Uterus (tissue), 4 donors: ENCODE data around the gene XRCC4. TPM values are rescaled to one million over a fixed set of nuclear protein-coding genes. Genes with fewer than 3 reads are reported as not detected.
"Not testable (repeated sequence)": the region's sequence is repeated elsewhere in the genome, so short reads cannot be mapped to it uniquely, and the experiment has no call there.

Source experiments
- DNase-seq, 2 donors: peaks; one replicate each; pipeline ENCODE4 v3.0.0-alpha.2; 2019 to 2020
- H3K27ac ChIP-seq, 2 donors: fragments of 200-600 bp; sonication (generic); 1 replicate in 1 of 2; 2 replicates in 1 of 2; pipeline ENCODE4 v1.5.1; 2016 to 2018
- H3K27me3 ChIP-seq, 2 donors: fragments of 200-600 bp; sonication (generic); one replicate each; pipeline ENCODE4 v1.5.1; 2018 to 2019; ENCODE audit warnings: control low read depth in 1 of 2
- H3K36me3 ChIP-seq, 2 donors: fragments of 200-600 bp; sonication (generic); one replicate each; pipeline ENCODE4 v1.5.1; 2019; ENCODE audit warnings: control low read depth in 1 of 2
- H3K4me1 ChIP-seq, 2 donors: fragments of 200-600 bp; sonication (generic); one replicate each; pipeline ENCODE4 v1.5.1; 2018 to 2019; ENCODE audit warnings: control low read depth in 1 of 2
- H3K4me3 ChIP-seq, 2 donors: fragments of 200-600 bp; sonication (generic); 1 replicate in 1 of 2; 2 replicates in 1 of 2; pipeline ENCODE4 v1.5.1; 2018 to 2019; ENCODE audit warnings: mild to moderate bottlenecking in 1 of 2
- H3K9me3 ChIP-seq, 2 donors: fragments of 200-600 bp; sonication (generic); one replicate each; pipeline ENCODE4 v1.5.1; 2019; ENCODE audit warnings: control low read depth in 1 of 2
- CTCF ChIP-seq, 4 experiments: fragments of 200-600 bp in 2 of 4; fragments of 450-650 bp in 2 of 4; sonication (generic) in 2 of 4; IDR thresholded peaks; one replicate each; pipeline ENCODE4 v1.5.1; 2016 to 2019; ENCODE audit warnings: antibody characterized with exemption in 4 of 4, mild to moderate bottlenecking in 2 of 4, moderate library complexity in 1 of 4
- POLR2A ChIP-seq, 2 donors: fragments of 450-650 bp; IDR thresholded peaks; one replicate each; pipeline ENCODE4 v1.6.1; 2016; ENCODE audit warnings: antibody characterized with exemption in 2 of 2, mild to moderate bottlenecking in 1 of 2, moderate library complexity in 1 of 2
- intact Hi-C: fragments of 100-400 bp; cut with DNase I; formaldehyde crosslinking; loops from one replicate; pipeline ENCODE4 v1.15.1; 2023; ENCODE audit warnings: low total_unique reads
- total RNA-seq, 4 donors: library from RNA; depleted of rRNA in 3 of 4; stranded (reverse); fragments of >200 nt in 3 of 4; gene quantifications; one replicate each; pipeline versions ENCODE4 v1.1.0 to v1.2.4, GENCODE V29; 2014 to 2023
- donor health status: DM: yes; HTN: yes; CAD: no.

Gene XRCC4
- total RNA-seq, 4 donors from 2014 or later = 1.3 to 12.2 (median 5.5) TPM; not detected in 1

GRCh38 chr5:83058726-83059125 lies 18.6 kb upstream of the XRCC4 start:
- no peak for TF ChIP-seq POLR2A (IDR thresholded peaks at IDR 0.05)
- TF ChIP-seq CTCF (IDR thresholded peaks at IDR 0.05) = no peak
- Histone ChIP-seq H3K4me3 (no peak overlapping the region), H3K36me3 (no peaks in the 10 kb centered on the region), H3K27ac (no peak overlapping the region), H3K9me3 (no peaks in the 10 kb centered on the region), H3K4me1 (no peaks in the 10 kb centered on the region), H3K27me3 (no peaks in the 10 kb centered on the region)
- no peak for DNase-seq
- intact Hi-C loops = no loop called here

GRCh38 chr5:83059341-83059740 lies 18.0 kb upstream of the XRCC4 start:
- Histone ChIP-seq H3K27me3 (no peaks in the 10 kb centered on the region), H3K9me3 (no peaks in the 10 kb centered on the region), H3K36me3 (no peaks in the 10 kb centered on the region), H3K27ac (no peak overlapping the region), H3K4me3 (no peak overlapping the region), H3K4me1 (no peaks in the 10 kb centered on the region)
- no peak for DNase-seq
- no peak for TF ChIP-seq POLR2A (IDR thresholded peaks at IDR 0.05)
- TF ChIP-seq CTCF (IDR thresholded peaks at IDR 0.05) = no peak
- intact Hi-C loops = no loop called here

- TF ChIP-seq POLR2A (IDR thresholded peaks at IDR 0.05) (no peak), CTCF (IDR thresholded peaks at IDR 0.05) (no peak)
- no peaks in the 10 kb centered on the region for H3K36me3 ChIP-seq
- no peaks in the 10 kb centered on the region for H3K4me1 ChIP-seq
- H3K9me3 ChIP-seq = no peaks in the 10 kb centered on the region
- no peaks in the 10 kb centered on the region for H3K27me3 ChIP-seq
- intact Hi-C loops = no loop called here
- H3K4me3 ChIP-seq = no peak overlapping the region
- H3K27ac ChIP-seq = no peak overlapping the region
- DNase-seq = no peak
Observed at GRCh38 chr5:83066548-83067110, 10.7 kb upstream of the XRCC4 start.

GRCh38 chr5:83067377-83067776 lies 10.0 kb upstream of the XRCC4 start:
- intact Hi-C loops, H3K27me3 ChIP-seq, H3K4me3 ChIP-seq, H3K9me3 ChIP-seq, H3K27ac ChIP-seq, H3K4me1 ChIP-seq, DNase-seq, H3K36me3 ChIP-seq: not testable (repeated sequence)

GRCh38 chr5:83069096-83069799 lies 8.1 kb upstream of the XRCC4 start:
- Histone ChIP-seq H3K4me1 (no peaks in the 10 kb centered on the region), H3K9me3 (no peaks in the 10 kb centered on the region), H3K4me3 (no peak overlapping the region), H3K36me3 (no peaks in the 10 kb centered on the region), H3K27ac (no peak overlapping the region), H3K27me3 (no peaks in the 10 kb centered on the region)
- DNase-seq = no peak
- TF ChIP-seq POLR2A (IDR thresholded peaks at IDR 0.05) = no peak
- no peak for TF ChIP-seq CTCF (IDR thresholded peaks at IDR 0.05)
- intact Hi-C loops = no loop called here
